HepG2 (cell line): ENCODE measurements around the gene COASY. TPM values are rescaled to one million over a fixed set of nuclear protein-coding genes. Genes with fewer than 3 reads are reported as not detected.

Experiments used
- AHR ChIP-seq: IDR thresholded peaks from 2 replicates; pipeline ENCODE4 v1.6.1; 2018; ENCODE audit warnings: missing genetic modification reagents, missing compliant biosample characterization
- KLF15 ChIP-seq: sonication (generic); formaldehyde crosslinking; IDR thresholded peaks from 2 replicates; pipeline ENCODE4 v1.8.1; 2023; ENCODE audit warnings: borderline replicate concordance, mild to moderate bottlenecking, inconsistent platforms, missing genetic modification reagents, mixed read lengths
- MEIS2 ChIP-seq: sonication (generic); formaldehyde crosslinking; IDR thresholded peaks from 2 replicates; pipeline ENCODE4 v1.9.0; 2021; ENCODE audit warnings: mild to moderate bottlenecking, missing genetic modification reagents
- SALL1 ChIP-seq: sonication (generic); formaldehyde crosslinking; IDR thresholded peaks from 2 replicates; pipeline ENCODE4 v1.8.0; 2022; ENCODE audit warnings: mild to moderate bottlenecking, missing genetic modification reagents
- SMC3 ChIP-seq: IDR thresholded peaks from 2 replicates; pipeline ENCODE4 v1.6.1; 2011; ENCODE audit warnings: low read length, improper control_type of control experiment
- SSRP1 ChIP-seq: IDR thresholded peaks from 2 replicates; pipeline ENCODE4 v1.6.1; 2016; ENCODE audit warnings: control low read depth
- STAG1 ChIP-seq: sonication (generic); formaldehyde crosslinking; IDR thresholded peaks from 2 replicates; pipeline ENCODE4 v1.4.0; 2020; ENCODE audit warnings: missing genetic modification reagents
- ZSCAN9 ChIP-seq: IDR thresholded peaks from 2 replicates; pipeline ENCODE4 v1.6.1; 2016; ENCODE audit warnings: borderline replicate concordance
- polyA plus RNA-seq, 8 experiments: library from polyadenylated mRNA; depleted of rRNA in 3 of 8; stranded (reverse) in 7 of 8; unstranded in 1 of 8; fragments of >200 nt; fragmentation: Illumina TruSeq in 4 of 8; extraction: Trizol in 4 of 8; gene quantifications; 2 replicates each; pipeline versions ENCODE4 v1.2.1 to v1.2.3, GENCODE V29; 2011 to 2016; ENCODE audit warnings: low read depth in 4 of 8, missing spikeins in 1 of 8, mixed read lengths in 1 of 8; ENCODE audit not compliant: insufficient read depth in 1 of 8
- total RNA-seq, 5 experiments: library from RNA; depleted of rRNA; stranded (reverse); fragments of >200 nt; fragmentation: Illumina TruSeq; extraction: Trizol; gene quantifications; 2 replicates each; pipeline ENCODE4 v1.2.3, GENCODE V29; 2016; ENCODE audit warnings: low read depth in 1 of 5
- TF ChIP-seq, protein P1 (sequence below): sonication (generic); formaldehyde crosslinking; IDR thresholded peaks from 2 replicates; pipeline ENCODE4 v1.4.0; 2020; ENCODE audit warnings: missing genetic modification reagents
- TF ChIP-seq, protein P2 (sequence below): sonication (generic); formaldehyde crosslinking; conservative IDR thresholded peaks from 2 replicates; pipeline ENCODE4 v1.8.0; 2022; ENCODE audit warnings: mild to moderate bottlenecking, moderate library complexity, missing genetic modification reagents
- TF ChIP-seq, protein P3 (sequence below): sonication (generic); formaldehyde crosslinking; conservative IDR thresholded peaks from 2 replicates; pipeline ENCODE4 v1.8.0; 2022; ENCODE audit warnings: low read depth, missing genetic modification reagents
- TF ChIP-seq, protein P4 (sequence below): IDR thresholded peaks from 2 replicates; pipeline ENCODE4 v1.6.1; 2016; ENCODE audit warnings: low read depth, borderline replicate concordance
- TF ChIP-seq, protein P5 (sequence below): sonication (generic); formaldehyde crosslinking; IDR thresholded peaks from 2 replicates; pipeline ENCODE4 v1.4.0; 2020; ENCODE audit warnings: missing genetic modification reagents
- TF ChIP-seq, protein P6 (sequence below): sonication (generic); formaldehyde crosslinking; IDR thresholded peaks from 2 replicates; pipeline ENCODE4 v1.4.0; 2020; ENCODE audit warnings: mild to moderate bottlenecking, missing genetic modification reagents, borderline replicate concordance
- TF ChIP-seq, protein P7 (sequence below): IDR thresholded peaks from 2 replicates; pipeline ENCODE4 v1.6.1; 2016; ENCODE audit warnings: missing genetic modification reagents, missing compliant biosample characterization

Gene COASY
- total and polyA plus RNA-seq, 2 of the 13 experiments (the other 11 are each of a cell fraction or from before 2014, with no cell fraction given): 90.7 to 125 TPM

DNA sequence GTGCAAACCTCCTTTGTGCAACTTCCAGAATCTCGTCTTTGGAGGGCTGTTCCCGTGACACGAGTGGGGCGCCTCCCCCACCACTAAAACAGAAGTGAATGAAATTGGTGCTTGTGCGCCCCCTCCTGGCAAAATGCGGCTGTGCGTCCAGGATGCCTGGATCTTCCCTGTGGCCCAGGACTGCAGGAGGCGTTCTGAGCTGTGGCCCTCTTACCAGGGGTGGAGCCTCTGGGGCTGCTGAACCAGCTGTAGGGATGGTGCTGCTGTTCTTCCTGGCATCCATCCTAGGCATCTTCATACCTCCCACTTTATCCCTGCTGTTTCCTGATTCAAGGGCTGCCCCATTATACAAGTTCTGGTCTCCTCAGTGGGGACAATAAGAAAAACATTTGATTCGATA, 44.4 kb upstream of the COASY start (continued):
- TF ChIP-seq KLF15 (CRISPR knock-in tag) (no peak), ZSCAN9 (CRISPR knock-in tag) (peak; percentile 36; the same call in 1 of the 2 replicates), AHR (peak; percentile 76; the same call in 1 of the 2 replicates), STAG1 (peak; percentile 95), SALL1 (CRISPR knock-in tag) (peak; percentile 71; the same call in 1 of the 2 replicates), MEIS2 (CRISPR knock-in tag) (0 out of 2 replicates have a peak, but pooled peaks have one; percentile 25), SMC3 (peak; percentile 57), SSRP1 (0 out of 2 replicates have a peak, but pooled peaks have one; percentile 64)
- TF ChIP-seq, protein P1, sequence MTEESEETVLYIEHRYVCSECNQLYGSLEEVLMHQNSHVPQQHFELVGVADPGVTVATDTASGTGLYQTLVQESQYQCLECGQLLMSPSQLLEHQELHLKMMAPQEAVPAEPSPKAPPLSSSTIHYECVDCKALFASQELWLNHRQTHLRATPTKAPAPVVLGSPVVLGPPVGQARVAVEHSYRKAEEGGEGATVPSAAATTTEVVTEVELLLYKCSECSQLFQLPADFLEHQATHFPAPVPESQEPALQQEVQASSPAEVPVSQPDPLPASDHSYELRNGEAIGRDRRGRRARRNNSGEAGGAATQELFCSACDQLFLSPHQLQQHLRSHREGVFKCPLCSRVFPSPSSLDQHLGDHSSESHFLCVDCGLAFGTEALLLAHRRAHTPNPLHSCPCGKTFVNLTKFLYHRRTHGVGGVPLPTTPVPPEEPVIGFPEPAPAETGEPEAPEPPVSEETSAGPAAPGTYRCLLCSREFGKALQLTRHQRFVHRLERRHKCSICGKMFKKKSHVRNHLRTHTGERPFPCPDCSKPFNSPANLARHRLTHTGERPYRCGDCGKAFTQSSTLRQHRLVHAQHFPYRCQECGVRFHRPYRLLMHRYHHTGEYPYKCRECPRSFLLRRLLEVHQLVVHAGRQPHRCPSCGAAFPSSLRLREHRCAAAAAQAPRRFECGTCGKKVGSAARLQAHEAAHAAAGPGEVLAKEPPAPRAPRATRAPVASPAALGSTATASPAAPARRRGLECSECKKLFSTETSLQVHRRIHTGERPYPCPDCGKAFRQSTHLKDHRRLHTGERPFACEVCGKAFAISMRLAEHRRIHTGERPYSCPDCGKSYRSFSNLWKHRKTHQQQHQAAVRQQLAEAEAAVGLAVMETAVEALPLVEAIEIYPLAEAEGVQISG: peak; percentile 60
- TF ChIP-seq, protein P2, sequence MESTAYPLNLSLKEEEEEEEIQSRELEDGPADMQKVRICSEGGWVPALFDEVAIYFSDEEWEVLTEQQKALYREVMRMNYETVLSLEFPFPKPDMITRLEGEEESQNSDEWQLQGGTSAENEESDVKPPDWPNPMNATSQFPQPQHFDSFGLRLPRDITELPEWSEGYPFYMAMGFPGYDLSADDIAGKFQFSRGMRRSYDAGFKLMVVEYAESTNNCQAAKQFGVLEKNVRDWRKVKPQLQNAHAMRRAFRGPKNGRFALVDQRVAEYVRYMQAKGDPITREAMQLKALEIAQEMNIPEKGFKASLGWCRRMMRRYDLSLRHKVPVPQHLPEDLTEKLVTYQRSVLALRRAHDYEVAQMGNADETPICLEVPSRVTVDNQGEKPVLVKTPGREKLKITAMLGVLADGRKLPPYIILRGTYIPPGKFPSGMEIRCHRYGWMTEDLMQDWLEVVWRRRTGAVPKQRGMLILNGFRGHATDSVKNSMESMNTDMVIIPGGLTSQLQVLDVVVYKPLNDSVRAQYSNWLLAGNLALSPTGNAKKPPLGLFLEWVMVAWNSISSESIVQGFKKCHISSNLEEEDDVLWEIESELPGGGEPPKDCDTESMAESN: no peak
- TF ChIP-seq, protein P3, sequence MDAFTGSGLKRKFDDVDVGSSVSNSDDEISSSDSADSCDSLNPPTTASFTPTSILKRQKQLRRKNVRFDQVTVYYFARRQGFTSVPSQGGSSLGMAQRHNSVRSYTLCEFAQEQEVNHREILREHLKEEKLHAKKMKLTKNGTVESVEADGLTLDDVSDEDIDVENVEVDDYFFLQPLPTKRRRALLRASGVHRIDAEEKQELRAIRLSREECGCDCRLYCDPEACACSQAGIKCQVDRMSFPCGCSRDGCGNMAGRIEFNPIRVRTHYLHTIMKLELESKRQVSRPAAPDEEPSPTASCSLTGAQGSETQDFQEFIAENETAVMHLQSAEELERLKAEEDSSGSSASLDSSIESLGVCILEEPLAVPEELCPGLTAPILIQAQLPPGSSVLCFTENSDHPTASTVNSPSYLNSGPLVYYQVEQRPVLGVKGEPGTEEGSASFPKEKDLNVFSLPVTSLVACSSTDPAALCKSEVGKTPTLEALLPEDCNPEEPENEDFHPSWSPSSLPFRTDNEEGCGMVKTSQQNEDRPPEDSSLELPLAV (CRISPR knock-in tag): no peak
- TF ChIP-seq, protein P4, sequence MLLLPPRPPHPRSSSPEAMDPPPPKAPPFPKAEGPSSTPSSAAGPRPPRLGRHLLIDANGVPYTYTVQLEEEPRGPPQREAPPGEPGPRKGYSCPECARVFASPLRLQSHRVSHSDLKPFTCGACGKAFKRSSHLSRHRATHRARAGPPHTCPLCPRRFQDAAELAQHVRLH (CRISPR knock-in tag): peak; percentile 82
- TF ChIP-seq, protein P5, sequence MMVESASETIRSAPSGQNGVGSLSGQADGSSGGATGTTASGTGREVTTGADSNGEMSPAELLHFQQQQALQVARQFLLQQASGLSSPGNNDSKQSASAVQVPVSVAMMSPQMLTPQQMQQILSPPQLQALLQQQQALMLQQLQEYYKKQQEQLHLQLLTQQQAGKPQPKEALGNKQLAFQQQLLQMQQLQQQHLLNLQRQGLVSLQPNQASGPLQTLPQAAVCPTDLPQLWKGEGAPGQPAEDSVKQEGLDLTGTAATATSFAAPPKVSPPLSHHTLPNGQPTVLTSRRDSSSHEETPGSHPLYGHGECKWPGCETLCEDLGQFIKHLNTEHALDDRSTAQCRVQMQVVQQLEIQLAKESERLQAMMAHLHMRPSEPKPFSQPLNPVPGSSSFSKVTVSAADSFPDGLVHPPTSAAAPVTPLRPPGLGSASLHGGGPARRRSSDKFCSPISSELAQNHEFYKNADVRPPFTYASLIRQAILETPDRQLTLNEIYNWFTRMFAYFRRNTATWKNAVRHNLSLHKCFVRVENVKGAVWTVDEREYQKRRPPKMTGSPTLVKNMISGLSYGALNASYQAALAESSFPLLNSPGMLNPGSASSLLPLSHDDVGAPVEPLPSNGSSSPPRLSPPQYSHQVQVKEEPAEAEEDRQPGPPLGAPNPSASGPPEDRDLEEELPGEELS (CRISPR knock-in tag): 0 out of 2 replicates have a peak, but pooled peaks have one; percentile 50
- TF ChIP-seq, protein P6, sequence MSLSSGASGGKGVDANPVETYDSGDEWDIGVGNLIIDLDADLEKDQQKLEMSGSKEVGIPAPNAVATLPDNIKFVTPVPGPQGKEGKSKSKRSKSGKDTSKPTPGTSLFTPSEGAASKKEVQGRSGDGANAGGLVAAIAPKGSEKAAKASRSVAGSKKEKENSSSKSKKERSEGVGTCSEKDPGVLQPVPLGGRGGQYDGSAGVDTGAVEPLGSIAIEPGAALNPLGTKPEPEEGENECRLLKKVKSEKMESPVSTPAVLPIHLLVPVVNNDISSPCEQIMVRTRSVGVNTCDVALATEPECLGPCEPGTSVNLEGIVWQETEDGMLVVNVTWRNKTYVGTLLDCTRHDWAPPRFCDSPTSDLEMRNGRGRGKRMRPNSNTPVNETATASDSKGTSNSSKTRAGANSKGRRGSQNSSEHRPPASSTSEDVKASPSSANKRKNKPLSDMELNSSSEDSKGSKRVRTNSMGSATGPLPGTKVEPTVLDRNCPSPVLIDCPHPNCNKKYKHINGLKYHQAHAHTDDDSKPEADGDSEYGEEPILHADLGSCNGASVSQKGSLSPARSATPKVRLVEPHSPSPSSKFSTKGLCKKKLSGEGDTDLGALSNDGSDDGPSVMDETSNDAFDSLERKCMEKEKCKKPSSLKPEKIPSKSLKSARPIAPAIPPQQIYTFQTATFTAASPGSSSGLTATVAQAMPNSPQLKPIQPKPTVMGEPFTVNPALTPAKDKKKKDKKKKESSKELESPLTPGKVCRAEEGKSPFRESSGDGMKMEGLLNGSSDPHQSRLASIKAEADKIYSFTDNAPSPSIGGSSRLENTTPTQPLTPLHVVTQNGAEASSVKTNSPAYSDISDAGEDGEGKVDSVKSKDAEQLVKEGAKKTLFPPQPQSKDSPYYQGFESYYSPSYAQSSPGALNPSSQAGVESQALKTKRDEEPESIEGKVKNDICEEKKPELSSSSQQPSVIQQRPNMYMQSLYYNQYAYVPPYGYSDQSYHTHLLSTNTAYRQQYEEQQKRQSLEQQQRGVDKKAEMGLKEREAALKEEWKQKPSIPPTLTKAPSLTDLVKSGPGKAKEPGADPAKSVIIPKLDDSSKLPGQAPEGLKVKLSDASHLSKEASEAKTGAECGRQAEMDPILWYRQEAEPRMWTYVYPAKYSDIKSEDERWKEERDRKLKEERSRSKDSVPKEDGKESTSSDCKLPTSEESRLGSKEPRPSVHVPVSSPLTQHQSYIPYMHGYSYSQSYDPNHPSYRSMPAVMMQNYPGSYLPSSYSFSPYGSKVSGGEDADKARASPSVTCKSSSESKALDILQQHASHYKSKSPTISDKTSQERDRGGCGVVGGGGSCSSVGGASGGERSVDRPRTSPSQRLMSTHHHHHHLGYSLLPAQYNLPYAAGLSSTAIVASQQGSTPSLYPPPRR (CRISPR knock-in tag): 0 out of 2 replicates have a peak, but pooled peaks have one; percentile 41
- TF ChIP-seq, protein P7, sequence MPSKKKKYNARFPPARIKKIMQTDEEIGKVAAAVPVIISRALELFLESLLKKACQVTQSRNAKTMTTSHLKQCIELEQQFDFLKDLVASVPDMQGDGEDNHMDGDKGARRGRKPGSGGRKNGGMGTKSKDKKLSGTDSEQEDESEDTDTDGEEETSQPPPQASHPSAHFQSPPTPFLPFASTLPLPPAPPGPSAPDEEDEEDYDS (CRISPR knock-in tag): no peak
